Measurements from ENCODE around the gene DLG5.

DNA sequence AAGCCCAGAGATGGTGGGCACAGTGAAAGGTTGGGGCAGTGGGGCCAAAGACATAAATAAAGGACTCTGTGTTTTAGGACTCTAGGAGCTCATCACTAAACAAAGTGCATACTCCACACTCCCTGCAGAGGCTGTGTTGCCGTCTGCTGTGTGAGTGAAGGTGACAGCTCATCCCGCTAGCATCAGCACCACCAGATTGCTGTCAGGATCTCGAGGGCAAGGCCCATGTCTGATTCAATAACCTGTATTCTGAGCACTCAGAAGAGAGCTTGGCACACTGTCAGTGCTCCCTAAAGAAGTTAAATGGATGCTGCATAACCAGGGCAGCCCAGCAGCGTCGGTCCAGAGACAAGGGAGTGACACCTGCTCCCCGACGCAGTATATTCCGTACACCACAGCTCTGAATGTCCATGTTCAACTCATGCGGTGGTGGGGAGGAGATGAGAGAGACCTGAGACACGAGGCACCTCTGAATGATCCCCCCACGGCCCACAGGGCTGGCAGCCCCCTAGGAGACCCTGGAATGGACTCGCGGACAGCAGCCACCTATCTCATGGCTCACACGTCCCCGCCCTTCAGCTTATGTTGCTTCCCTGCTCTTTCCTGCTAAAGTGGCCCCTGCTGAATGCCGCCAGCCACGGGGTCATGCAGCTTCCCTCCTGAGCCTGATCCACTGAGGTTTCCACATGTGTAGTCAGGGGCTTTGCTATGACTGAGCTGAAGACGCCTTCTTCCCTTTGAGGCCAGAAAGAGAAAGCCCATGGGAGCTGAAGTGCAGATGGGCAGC is 156.3 kb downstream of the DLG5 start:
- no peak for TF ChIP-seq CTCF (IDR thresholded peaks at IDR 0.05)
- no peak for TF ChIP-seq POLR2A (IDR thresholded peaks at IDR 0.05)
